Measurements from ENCODE around the gene EIF2B4. TPM values are rescaled to one million over a fixed set of nuclear protein-coding genes. Genes with fewer than 3 reads are reported as not detected.
"Not testable (repeated sequence)": the region's sequence is repeated elsewhere in the genome, so short reads cannot be mapped to it uniquely, and the experiment has no call there.

EIF2B4 gene
- polyA plus RNA-seq, 1 donor (not counting 4 experiments of a cell fraction or from before 2014, with no cell fraction given) = 54.9 TPM

GRCh38 chr2:27320958-27321543 lies 49.1 kb downstream of the EIF2B4 start:
- peak overlapping the region; percentile 2 for H3K9ac ChIP-seq (ENCODE audit: control insufficient read depth, extremely low read depth, insufficient read depth, low read length)
- peak overlapping the region; percentile 91 for H3K27ac ChIP-seq (ENCODE audit: control insufficient read depth, insufficient read depth, low read length)
- TF ChIP-seq CTCF (optimal IDR thresholded peaks at IDR 0.05 in 1 of 3, IDR thresholded peaks at IDR 0.05 in 1 of 3, conservative IDR thresholded peaks at IDR 0.05 in 1 of 3; ENCODE audit: extremely low read depth in 1 of 3, insufficient read depth in 2 of 3, low read length in 3 of 3) (peak; percentile 53 to 69 (median 56)), EZH2 (IDR thresholded peaks at IDR 0.05; ENCODE audit: low read length) (no peak)
- no peaks in the 10 kb centered on the region for H3K9me1 ChIP-seq (ENCODE audit: control insufficient read depth, extremely low read depth, insufficient read depth, low read length)
- peak; percentile 94 for DNase-seq (ENCODE audit: low read depth, low spot score)
- no peak overlapping the region for H2AFZ ChIP-seq (ENCODE audit: control insufficient read depth, low read length)
- H3K36me3 ChIP-seq (ENCODE audit: control insufficient read depth in 2 of 2, extremely low read depth in 1 of 2, insufficient read depth in 2 of 2, low read length in 2 of 2) = peaks cover 4 to 12% of the 10 kb centered on the region in 2 experiments
- no peaks in the 10 kb centered on the region for H3K27me3 ChIP-seq (ENCODE audit: control insufficient read depth, extremely low read depth, insufficient read depth, low read length)
- peaks cover 27% of the 10 kb centered on the region for H3K4me1 ChIP-seq (ENCODE audit: control insufficient read depth, extremely low read depth, insufficient read depth, low read length)
- peaks cover 10% of the 10 kb centered on the region for H3K79me2 ChIP-seq (ENCODE audit: control insufficient read depth, insufficient read depth, low read length)
- peak overlapping the region; percentile 88 for H3K4me2 ChIP-seq (ENCODE audit: control insufficient read depth, extremely low read depth, insufficient read depth, low read depth, low read length)
- peaks cover 9% of the 10 kb centered on the region for H4K20me1 ChIP-seq (ENCODE audit: control insufficient read depth, extremely low read depth, insufficient read depth, low read length)
- H3K9me3 ChIP-seq (ENCODE audit: control insufficient read depth, low read depth, low read length) = no peaks in the 10 kb centered on the region
- peak overlapping the region in 2 of 3 experiments; percentile 34 to 79 for H3K4me3 ChIP-seq (ENCODE audit: control insufficient read depth in 2 of 3, extremely low read depth in 1 of 3, insufficient read depth in 2 of 3, low read depth in 1 of 3, low read length in 3 of 3)
- dilution Hi-C loops (cut with MboI; ENCODE audit: extremely low pct_ligation_motif_present, low sequenced_read_pairs) = no loop called here
- FAIRE-seq = peak; percentile 26

- DNase-seq (ENCODE audit: low read depth, low spot score) = not testable (repeated sequence)
Measured at GRCh38 chr2:27319839-27320238, 50.3 kb downstream of the EIF2B4 start.

More at GRCh38 chr2:27319839-27320238, 50.3 kb downstream of the EIF2B4 start:
- H3K4me1 ChIP-seq (ENCODE audit: control insufficient read depth, extremely low read depth, insufficient read depth, low read length) = peaks cover 27% of the 10 kb centered on the region
- H3K9me1 ChIP-seq (ENCODE audit: control insufficient read depth, extremely low read depth, insufficient read depth, low read length); H3K27ac ChIP-seq (ENCODE audit: control insufficient read depth, insufficient read depth, low read length); H4K20me1 ChIP-seq (ENCODE audit: control insufficient read depth, extremely low read depth, insufficient read depth, low read length); dilution Hi-C loops (cut with MboI; ENCODE audit: extremely low pct_ligation_motif_present, low sequenced_read_pairs); H3K4me2 ChIP-seq (ENCODE audit: control insufficient read depth, extremely low read depth, insufficient read depth, low read depth, low read length); H3K9ac ChIP-seq (ENCODE audit: control insufficient read depth, extremely low read depth, insufficient read depth, low read length); H3K9me3 ChIP-seq (ENCODE audit: control insufficient read depth, low read depth, low read length); H3K79me2 ChIP-seq (ENCODE audit: control insufficient read depth, insufficient read depth, low read length); H3K4me3 ChIP-seq (ENCODE audit: control insufficient read depth in 2 of 3, extremely low read depth in 1 of 3, insufficient read depth in 2 of 3, low read depth in 1 of 3, low read length in 3 of 3); FAIRE-seq; H2AFZ ChIP-seq (ENCODE audit: control insufficient read depth, low read length); H3K27me3 ChIP-seq (ENCODE audit: control insufficient read depth, extremely low read depth, insufficient read depth, low read length): not testable (repeated sequence)
- peaks cover 4 to 12% of the 10 kb centered on the region in 2 experiments for H3K36me3 ChIP-seq (ENCODE audit: control insufficient read depth in 2 of 2, extremely low read depth in 1 of 2, insufficient read depth in 2 of 2, low read length in 2 of 2)

Measured in keratinocyte (primary cell).